Spleen (tissue), 11 donors: ENCODE data around the gene CLN5. TPM values are rescaled to one million over a fixed set of nuclear protein-coding genes. Genes with fewer than 3 reads are reported as not detected.

Experiments
- DNase-seq: peaks from one replicate; pipeline ENCODE4 v3.0.0-alpha.2; 2020
- H3K27ac ChIP-seq, 8 donors: fragments of 200-600 bp; sonication (generic) in 7 of 8; 1 replicate in 4 of 8; 2 replicates in 4 of 8; pipeline versions ENCODE4 v1.5.0 to v1.8.0; 2016 to 2021; ENCODE audit warnings: inconsistent platforms in 4 of 8, mild to moderate bottlenecking in 4 of 8, moderate library complexity in 1 of 8
- H3K27me3 ChIP-seq, 7 donors: fragments of 200-600 bp; sonication (generic) in 6 of 7; replicated peaks in 1 of 7; 1 replicate in 4 of 7; 2 replicates in 3 of 7; pipeline versions ENCODE4 v1.5.0 to v1.8.0; 2016 to 2021; ENCODE audit warnings: inconsistent platforms in 3 of 7, mild to moderate bottlenecking in 1 of 7
- H3K36me3 ChIP-seq, 6 donors: fragments of 200-600 bp; sonication (generic) in 5 of 6; 1 replicate in 4 of 6; 2 replicates in 2 of 6; pipeline versions ENCODE4 v1.5.0 to v1.8.0; 2016 to 2021; ENCODE audit warnings: inconsistent platforms in 2 of 6
- H3K4me1 ChIP-seq, 6 donors: fragments of 200-600 bp; sonication (generic) in 5 of 6; 1 replicate in 3 of 6; 2 replicates in 3 of 6; pipeline versions ENCODE4 v1.5.0 to v1.8.0; 2016 to 2021; ENCODE audit warnings: inconsistent platforms in 3 of 6
- H3K4me3 ChIP-seq, 8 donors: fragments of 200-600 bp; sonication (generic) in 7 of 8; 1 replicate in 4 of 8; 2 replicates in 4 of 8; pipeline versions ENCODE4 v1.5.0 to v1.8.0; 2016 to 2021; ENCODE audit warnings: inconsistent platforms in 4 of 8, mild to moderate bottlenecking in 4 of 8, moderate library complexity in 2 of 8
- H3K9me3 ChIP-seq, 8 donors: fragments of 200-600 bp; sonication (generic) in 7 of 8; 1 replicate in 4 of 8; 2 replicates in 4 of 8; pipeline versions ENCODE4 v1.5.0 to v1.8.0; 2016 to 2021; ENCODE audit warnings: inconsistent platforms in 4 of 8
- POLR2A ChIP-seq, 3 donors: fragments of 450-650 bp; IDR thresholded peaks; one replicate each; pipeline ENCODE4 v1.5.1; 2017; ENCODE audit warnings: antibody characterized with exemption in 3 of 3, mild to moderate bottlenecking in 1 of 3
- POLR2AphosphoS5 ChIP-seq, 3 donors: sonication (generic); formaldehyde crosslinking; IDR thresholded peaks; one replicate each; pipeline ENCODE4 v1.5.1; 2017; ENCODE audit warnings: antibody characterized with exemption in 3 of 3
- WGBS, 5 donors: extraction: QIAGEN DNeasy Blood & Tissue Kit in 3 of 5; methylation state at CpG; one replicate each; pipeline versions ENCODE4 v1.1.5 to v1.1.7; 2013 to 2018; 5-methylcytosine and 5-hydroxymethylcytosine counted together
- intact Hi-C: fragments of 100-400 bp; cut with DNase I; formaldehyde crosslinking; loops from one replicate; pipeline ENCODE4 v1.15.0; 2023; ENCODE audit warnings: low total_unique reads
- polyA plus RNA-seq, 3 donors: library from polyadenylated mRNA; stranded (reverse); fragments of 200-250 nt; gene quantifications; one replicate each; pipeline ENCODE4 v1.2.1, GENCODE V29; 2013
- total RNA-seq, 7 donors: library from RNA; depleted of rRNA in 3 of 7; stranded (reverse); fragments of >200 nt in 3 of 7; fragmentation: NEBNext Ultra II Directional in 4 of 7; extraction: Animal tissue kit (Norgen Biotek cat#: 25700) in 4 of 7; gene quantifications; one replicate each; pipeline versions ENCODE4 v1.1.0 to v1.2.1, GENCODE V29; 2016 to 2021
- TF ChIP-seq, protein P1 (sequence below), 11 experiments: fragments of 200-600 bp in 7 of 11; fragments of 450-650 bp in 4 of 11; sonication (generic) in 4 of 11; IDR thresholded peaks in 8 of 11; conservative IDR thresholded peaks in 3 of 11; 1 replicate in 7 of 11; 2 replicates in 4 of 11; pipeline versions ENCODE4 v1.4.0 to v1.8.0; 2016 to 2021; ENCODE audit warnings: antibody characterized with exemption in 11 of 11, inconsistent platforms in 4 of 11, mild to moderate bottlenecking in 1 of 11
- donor health status: healthy with polysubstance abuse.
- donor health status: DM: no; HTN: no; CAD: no; lungs with moderate emphysema.
- donor health status: DM: no; HTN: no; CAD: no.
- donor health status: Bipolar disorder and iron deficiency.
- donor health status: healthy.
- donor health status: DM: no; HTN: no; CAD: no.
- donor health status: DM: yes; HTN: yes; CAD: no.

CLN5 gene
- total and polyA plus RNA-seq, 10 donors = 12.4 to 29.0 (median 20.3) TPM

DNA sequence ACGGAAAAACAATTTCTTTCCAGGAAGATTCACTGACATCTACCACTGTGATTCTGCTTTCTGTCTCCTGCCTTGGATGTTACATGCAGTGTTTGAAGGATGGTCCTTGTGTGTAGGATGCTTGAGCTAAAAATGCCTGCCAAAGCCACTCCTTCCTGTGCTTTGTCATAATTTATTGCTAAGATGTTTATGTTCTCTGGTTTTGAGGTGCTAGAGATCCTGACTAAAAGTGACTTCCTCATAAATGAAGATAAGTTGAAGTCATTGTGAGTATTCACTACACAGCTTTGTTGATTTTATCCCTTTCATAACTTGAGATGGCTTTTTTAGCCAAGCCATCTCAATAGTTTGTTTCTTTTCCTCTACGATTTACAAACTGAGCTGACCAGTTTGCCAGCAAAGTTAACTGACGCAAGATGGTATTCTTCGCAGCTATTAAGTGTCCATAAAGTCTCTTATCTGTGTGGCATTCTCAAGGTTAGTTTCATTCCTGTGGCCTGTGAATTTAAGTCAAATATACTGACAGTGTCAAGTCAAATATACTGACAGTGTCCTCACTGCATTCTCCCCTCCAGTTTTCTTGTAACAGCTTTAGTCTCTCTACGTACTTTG is 50.8 kb downstream of the CLN5 start:
- no peak overlapping the region for H3K4me3 ChIP-seq
- H3K4me1 ChIP-seq = no peaks in the 10 kb centered on the region
- TF ChIP-seq POLR2A (IDR thresholded peaks at IDR 0.05) = no peak
- TF ChIP-seq POLR2AphosphoS5 (IDR thresholded peaks at IDR 0.05) = no peak
- TF ChIP-seq, protein P1, sequence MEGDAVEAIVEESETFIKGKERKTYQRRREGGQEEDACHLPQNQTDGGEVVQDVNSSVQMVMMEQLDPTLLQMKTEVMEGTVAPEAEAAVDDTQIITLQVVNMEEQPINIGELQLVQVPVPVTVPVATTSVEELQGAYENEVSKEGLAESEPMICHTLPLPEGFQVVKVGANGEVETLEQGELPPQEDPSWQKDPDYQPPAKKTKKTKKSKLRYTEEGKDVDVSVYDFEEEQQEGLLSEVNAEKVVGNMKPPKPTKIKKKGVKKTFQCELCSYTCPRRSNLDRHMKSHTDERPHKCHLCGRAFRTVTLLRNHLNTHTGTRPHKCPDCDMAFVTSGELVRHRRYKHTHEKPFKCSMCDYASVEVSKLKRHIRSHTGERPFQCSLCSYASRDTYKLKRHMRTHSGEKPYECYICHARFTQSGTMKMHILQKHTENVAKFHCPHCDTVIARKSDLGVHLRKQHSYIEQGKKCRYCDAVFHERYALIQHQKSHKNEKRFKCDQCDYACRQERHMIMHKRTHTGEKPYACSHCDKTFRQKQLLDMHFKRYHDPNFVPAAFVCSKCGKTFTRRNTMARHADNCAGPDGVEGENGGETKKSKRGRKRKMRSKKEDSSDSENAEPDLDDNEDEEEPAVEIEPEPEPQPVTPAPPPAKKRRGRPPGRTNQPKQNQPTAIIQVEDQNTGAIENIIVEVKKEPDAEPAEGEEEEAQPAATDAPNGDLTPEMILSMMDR (IDR thresholded peaks at IDR 0.05 in 8 of 11, conservative IDR thresholded peaks at IDR 0.05 in 3 of 11) = no peak
- WGBS, 5 donors = 76 to 88% (median 80%) methylated on average over 5 of the region's 5 CpGs
- DNase-seq = no peak
- no peaks in the 10 kb centered on the region for H3K27me3 ChIP-seq
- peak overlapping the region in 1 of 8 donors; percentile 8 for H3K27ac ChIP-seq
- peaks cover 0 to 53% (median 26%) of the 10 kb centered on the region in 6 donors for H3K36me3 ChIP-seq
- intact Hi-C loops = no loop called here
- H3K9me3 ChIP-seq = no peaks in the 10 kb centered on the region

DNA sequence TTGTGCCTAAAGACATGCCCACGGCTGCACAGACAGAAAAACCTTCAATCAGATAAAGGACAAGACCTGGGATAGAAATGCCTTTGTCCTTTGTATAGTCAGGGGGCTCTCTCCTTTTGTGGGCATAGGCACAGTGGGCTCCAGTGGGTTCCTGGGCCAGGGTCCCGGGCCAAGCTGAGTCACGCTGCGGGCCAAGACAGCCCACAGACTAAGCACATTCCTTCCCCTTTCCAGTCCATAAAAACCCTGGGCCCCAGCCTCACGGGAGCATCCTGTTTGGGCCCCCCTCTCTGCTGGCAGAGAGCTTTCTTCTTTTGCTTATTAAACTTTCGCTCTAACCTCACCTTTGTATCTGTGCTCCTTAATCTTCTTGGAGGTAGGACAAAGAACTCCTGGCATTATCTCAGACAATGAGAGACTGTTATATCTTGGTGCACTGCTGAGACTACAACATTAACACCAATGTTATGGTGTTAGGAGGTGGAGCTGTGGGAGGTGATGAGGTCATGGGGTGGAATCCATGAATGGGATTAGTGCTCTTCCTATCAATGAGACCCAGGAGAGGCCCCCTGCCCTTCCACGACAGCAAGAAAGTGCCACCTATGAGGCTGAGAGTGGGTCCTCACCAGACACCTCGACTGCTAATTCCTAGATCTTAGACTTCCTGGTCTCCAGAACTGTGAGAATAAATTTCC is 55.9 kb downstream of the CLN5 start:
- 95 to 100% (median 97%) methylated on average over 7 to 8 of the region's 8 CpGs for WGBS, 5 donors
- no peaks in the 10 kb centered on the region for H3K27me3 ChIP-seq
- peak overlapping the region in 1 of 8 donors; percentile 60 for H3K27ac ChIP-seq
- no peak for TF ChIP-seq POLR2AphosphoS5 (IDR thresholded peaks at IDR 0.05)
- no peak for TF ChIP-seq POLR2A (IDR thresholded peaks at IDR 0.05)
- TF ChIP-seq, protein P1 (IDR thresholded peaks at IDR 0.05 in 8 of 11, conservative IDR thresholded peaks at IDR 0.05 in 3 of 11) = no peak
- intact Hi-C loops = no loop called here
- peaks cover 0 to 17% (median 4%) of the 10 kb centered on the region in 6 donors for H3K4me1 ChIP-seq
- H3K9me3 ChIP-seq = no peaks in the 10 kb centered on the region
- DNase-seq = no peak
- H3K36me3 ChIP-seq = peaks cover 3 to 99% (median 70%) of the 10 kb centered on the region in 6 donors
- H3K4me3 ChIP-seq = no peak overlapping the region

DNA sequence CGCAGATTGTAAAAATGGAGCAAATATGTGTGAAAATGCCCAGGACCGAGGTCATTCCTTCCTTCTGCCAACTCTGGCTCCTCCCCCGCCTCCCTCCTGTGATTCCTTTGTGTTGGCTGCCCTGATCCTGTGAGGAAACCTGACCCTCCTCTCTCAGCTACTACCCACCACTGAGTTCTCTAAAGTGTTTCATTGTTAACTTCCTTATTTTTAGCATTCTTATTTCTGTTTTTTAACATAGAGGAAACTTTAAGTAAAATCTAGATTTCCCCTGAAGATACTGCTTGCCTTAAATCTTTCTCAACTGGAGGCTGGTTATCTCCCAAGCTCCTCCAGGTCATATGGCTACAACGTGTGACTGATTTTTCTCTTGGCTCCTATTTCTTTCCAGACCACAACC is 56.8 kb downstream of the CLN5 start:
- 53 to 67% (median 57%) methylated on average over 4 of the region's 4 CpGs for WGBS, 5 donors
- Histone ChIP-seq H3K9me3 (no peaks in the 10 kb centered on the region), H3K4me1 (peaks cover 0 to 17% (median 4%) of the 10 kb centered on the region in 6 donors), H3K27me3 (no peaks in the 10 kb centered on the region), H3K27ac (peak overlapping the region in 6 of 8 donors; percentile 5 to 60 (median 54)), H3K36me3 (peaks cover 3 to 99% (median 72%) of the 10 kb centered on the region in 6 donors), H3K4me3 (no peak overlapping the region)
- intact Hi-C loops = no loop called here
- DNase-seq = no peak
- TF ChIP-seq POLR2A (IDR thresholded peaks at IDR 0.05) (no peak), POLR2AphosphoS5 (IDR thresholded peaks at IDR 0.05) (no peak)

DNA sequence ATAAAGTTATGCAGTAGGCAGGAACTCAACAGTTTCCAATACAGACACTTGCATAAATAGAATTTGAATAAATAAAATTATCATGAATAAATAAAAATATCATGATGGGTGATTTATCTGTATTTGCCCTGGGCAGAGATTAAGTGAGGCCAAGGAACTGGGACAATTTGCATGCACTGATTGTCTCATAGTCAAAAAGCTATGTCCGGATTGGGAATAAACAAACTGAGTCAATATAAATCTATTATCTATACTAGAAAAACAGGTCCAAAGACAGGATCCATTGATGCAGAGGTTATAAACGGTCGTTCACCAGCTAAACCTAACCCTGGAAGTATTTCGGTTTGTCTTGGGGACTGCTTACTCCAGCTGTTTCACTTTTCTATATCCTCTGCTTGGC is 61.3 kb downstream of the CLN5 start:
- TF ChIP-seq, protein P1 (IDR thresholded peaks at IDR 0.05 in 8 of 11, conservative IDR thresholded peaks at IDR 0.05 in 3 of 11) = no peak
- TF ChIP-seq POLR2A (IDR thresholded peaks at IDR 0.05) (no peak), POLR2AphosphoS5 (IDR thresholded peaks at IDR 0.05) (no peak)
- intact Hi-C loops = no loop called here
- no peaks in the 10 kb centered on the region for H3K9me3 ChIP-seq
- 87 to 99% (median 92%) methylated on average over 4 of the region's 4 CpGs for WGBS, 5 donors
- peaks cover 9 to 100% (median 82%) of the 10 kb centered on the region in 6 donors for H3K36me3 ChIP-seq
- H3K4me1 ChIP-seq = peaks cover 0 to 17% (median 4%) of the 10 kb centered on the region in 6 donors
- no peak overlapping the region for H3K4me3 ChIP-seq
- DNase-seq = no peak
- H3K27me3 ChIP-seq = no peaks in the 10 kb centered on the region
- H3K27ac ChIP-seq = no peak overlapping the region

Other genes with a start within 250 kb of the CLN5 start
- gene KCTD12, start 105.7 kb upstream of the CLN5 start, total RNA-seq = 100 to 1,000 TPM in 3 of 7 donors, 10 to 100 TPM in 4; 52.8 to 164 (median 89.1) TPM
- gene KCTD12, start 105.7 kb upstream of the CLN5 start, polyA plus RNA-seq = 10 to 100 TPM; 13.4 to 29.4 (median 22.0) TPM
- under 1 TPM in 3 of 7 donors, not detected in 4; 0.13 to 0.33 (median 0.17) TPM for gene ACOD1, start 43.6 kb upstream of the CLN5 start, total RNA-seq
- gene ACOD1, start 43.6 kb upstream of the CLN5 start, polyA plus RNA-seq = under 1 TPM in 1 of 3 donors, not detected in 2; 0.10 TPM
- gene FBXL3, start 35.1 kb downstream of the CLN5 start, total RNA-seq = 10 to 100 TPM; 44.9 to 80.9 (median 56.1) TPM
- 10 to 100 TPM; 18.5 to 29.8 (median 19.5) TPM for gene FBXL3, start 35.1 kb downstream of the CLN5 start, polyA plus RNA-seq